ENCODE results near the gene C1orf159.
"Not testable (repeated sequence)": the region's sequence is repeated elsewhere in the genome, so short reads cannot be mapped to it uniquely, and the experiment has no call there.

The C1orf159 gene

GRCh38 chr1:1115786-1116700, at the start of gene C1orf159:
TSS of gene C1orf159 (minus strand) at chr1:1116089. CDS start at chr1:1091543, 24,546 bp downstream.
- DNase-seq = peak; percentile 95 to 98

DNA sequence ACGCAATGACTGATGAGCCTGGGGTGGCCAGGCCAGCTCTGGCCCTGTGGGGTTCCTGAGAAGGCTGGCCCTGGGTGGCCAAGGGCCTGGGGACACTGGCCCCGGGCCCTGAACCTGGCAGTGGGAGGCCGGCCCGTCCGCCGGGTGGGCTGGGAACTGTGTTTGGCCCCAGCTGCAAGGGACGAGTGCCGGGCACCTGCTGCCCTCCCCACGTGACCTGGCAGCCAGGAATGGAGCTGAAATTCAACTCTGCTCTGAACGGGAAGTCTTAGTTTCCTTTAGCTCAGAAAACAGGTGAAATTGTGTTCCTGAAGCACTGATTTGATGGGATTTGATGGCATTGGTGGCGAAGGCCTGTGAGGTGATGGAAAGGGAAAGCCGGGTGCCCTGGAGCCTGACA, 49.6 kb upstream of the C1orf159 start:
- DNase-seq = no peak

GRCh38 chr1:1164701-1165451, 49.0 kb upstream of the C1orf159 start:
- no peak for DNase-seq

DNA sequence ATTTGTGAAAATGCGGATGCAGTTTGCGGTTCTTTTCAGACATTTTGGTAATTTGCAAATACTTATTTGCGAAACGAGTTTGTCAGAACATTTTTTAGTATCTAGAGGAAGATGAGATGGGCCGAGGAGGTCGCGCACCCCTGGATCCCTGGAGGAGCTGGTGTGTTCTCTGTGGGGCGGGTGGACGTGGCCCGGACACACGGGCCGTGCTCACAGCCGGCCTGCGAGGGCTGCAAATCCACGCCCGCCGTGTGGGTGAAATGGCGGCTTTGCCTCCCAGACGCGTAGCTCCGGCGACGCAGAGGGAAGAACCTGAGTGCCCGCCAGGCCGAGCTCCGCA, 48.4 kb upstream of the C1orf159 start:
- DNase-seq = no peak

DNA sequence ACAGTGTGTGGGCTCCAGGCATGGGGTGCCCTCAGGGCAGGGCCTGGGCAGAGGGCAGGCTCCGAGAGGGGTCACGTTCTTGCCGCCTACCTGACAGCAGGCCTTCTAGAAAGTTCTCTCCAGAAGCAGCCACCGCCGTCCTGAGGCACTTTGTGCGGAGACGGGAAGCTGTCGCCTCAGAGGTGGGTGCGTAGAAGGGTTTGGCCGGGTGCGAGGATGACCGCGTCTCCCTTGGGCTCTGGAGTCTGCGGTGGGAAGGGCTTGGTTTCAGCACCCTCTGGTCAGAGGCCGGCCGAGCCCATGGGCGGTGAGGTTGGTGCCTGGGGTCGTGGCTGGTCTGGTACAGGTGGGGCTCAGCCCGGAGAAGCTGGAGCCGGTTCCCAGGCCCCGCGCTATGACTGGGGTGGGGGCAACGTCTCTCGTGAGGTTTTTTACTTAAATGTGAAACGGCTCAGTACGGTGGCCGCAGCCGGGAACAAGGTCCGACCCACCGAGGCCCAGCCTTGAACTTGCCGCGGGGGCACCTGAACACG, 47.7 kb upstream of the C1orf159 start:
- no peak for DNase-seq

DNA sequence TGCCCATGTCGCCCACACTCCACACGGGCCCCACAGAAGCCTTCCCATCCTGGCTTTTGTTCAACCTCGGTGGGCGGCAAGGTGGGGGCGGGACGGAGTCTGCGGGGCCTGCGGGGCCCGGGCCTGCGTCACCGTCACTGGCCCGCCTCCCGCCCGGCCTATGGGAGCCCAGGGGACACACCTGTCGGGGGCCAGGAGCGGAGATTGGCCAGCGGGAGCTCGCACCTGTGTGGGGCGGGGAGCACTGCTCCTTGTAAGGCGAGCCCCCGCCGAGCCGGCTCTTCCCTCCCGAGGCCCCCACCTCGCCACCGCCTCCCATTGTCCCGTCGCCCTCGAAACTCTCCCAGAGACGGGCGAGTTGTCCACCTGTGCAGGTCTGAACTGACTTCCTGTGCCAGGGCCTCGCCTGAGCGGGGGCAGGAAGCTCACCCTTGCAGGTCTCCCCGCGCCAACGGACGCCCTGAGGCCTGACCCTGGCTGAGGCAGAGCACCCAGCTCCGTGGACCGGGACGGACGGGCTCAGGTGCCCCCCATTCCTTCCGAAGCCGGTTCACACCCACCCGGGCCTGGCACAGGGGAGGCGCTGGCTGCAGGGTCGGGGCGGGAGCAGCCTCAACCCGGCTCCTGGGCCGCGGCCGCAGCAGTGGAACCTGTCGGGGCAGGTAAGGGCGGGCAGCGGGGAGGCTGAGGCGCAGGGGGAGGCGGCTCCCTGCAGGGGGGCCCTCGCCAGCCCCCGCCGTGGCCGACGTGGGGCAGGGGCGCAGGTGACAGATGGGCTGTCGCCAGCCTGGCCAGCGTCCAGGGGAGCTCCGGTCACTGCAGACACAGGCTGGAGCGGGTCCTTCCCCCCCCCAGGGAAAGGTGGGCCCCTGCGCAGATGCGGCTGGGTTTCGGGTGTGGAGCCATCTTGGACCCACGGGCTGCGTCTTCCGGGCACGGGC, 47.0 kb upstream of the C1orf159 start:
- no peak for DNase-seq

GRCh38 chr1:1161683-1162079, 45.8 kb upstream of the C1orf159 start:
- no peak for DNase-seq

- DNase-seq = no peak
Measured at GRCh38 chr1:1161078-1161682, 45.3 kb upstream of the C1orf159 start.

DNA sequence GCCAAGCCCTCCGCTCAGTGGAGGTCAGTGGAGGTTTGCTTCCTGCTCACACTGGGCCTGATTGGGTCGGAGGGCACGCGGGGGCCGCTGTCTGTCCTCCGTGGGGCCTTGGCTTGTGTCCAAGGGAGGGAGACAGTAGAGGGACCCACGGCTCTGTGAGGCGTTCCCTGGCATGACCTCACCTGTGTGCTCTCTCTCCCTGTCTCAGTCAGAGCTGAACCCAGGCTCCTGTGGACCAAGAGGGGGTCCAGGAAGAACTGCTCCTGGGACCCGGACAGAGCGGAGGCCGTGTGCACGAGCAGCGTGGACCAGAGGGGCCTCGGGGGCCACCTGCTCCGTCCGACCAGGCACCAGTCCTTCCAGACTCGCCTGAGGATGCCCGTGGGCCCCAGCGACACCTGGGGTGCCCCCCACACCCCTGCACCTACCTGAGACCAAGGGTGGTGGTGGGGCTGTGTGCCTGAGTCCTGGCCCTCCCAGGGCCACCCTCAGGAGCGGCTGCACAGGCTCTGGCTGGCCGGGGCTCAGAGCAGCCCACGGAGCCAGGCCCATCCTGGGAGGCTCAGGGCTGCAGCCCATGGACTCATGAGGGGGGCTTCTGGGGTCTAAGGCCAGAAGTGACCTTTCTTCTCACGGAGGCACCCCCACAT, 44.5 kb upstream of the C1orf159 start:
- DNase-seq = no peak

GRCh38 chr1:1157914-1158710, 42.2 kb upstream of the C1orf159 start:
- peak; percentile 20 to 31 for DNase-seq

DNA sequence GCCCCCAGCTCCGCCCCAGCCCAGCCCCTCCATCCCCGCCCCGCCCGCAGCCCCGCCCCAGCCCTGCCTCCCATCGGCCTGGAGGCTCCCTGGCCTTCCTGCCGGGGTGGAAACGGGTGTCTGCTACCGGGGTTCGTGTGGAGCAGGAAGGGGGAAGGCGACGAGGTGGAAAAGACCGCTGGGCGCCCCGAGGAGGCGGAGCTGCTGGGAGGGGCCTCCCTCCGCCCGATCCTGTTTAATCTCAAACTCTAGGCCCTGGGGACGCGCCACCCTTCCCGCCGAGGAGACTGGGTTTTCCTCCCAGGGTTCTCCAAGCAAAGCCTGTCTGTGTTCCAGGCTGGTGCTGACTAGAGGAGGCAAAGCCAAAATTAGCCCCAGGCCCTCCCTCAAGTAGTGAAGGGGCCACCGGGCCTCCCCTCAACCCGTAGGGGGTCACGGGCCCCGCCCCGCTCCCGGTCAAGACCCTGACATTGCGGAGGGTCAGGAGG, 41.6 kb upstream of the C1orf159 start:
- peak; percentile 87 to 90 for DNase-seq

DNA sequence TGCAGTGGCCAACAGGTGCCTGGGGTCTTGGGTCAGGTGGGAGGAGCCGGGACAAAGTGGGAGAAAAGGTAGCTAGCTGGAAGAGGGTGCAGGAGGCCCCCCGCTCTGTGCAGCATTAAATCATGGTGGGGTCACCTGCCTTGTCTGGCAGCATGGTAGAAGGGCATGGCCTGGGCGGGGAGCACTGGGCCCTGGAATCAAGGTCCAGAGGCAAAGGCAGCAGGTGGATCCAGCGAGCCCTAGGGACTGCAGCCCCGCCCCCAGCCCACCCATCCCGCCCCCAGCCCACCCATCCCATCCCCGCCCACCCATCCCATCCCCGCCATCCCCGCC, 41.1 kb upstream of the C1orf159 start:
- no peak for DNase-seq

GRCh38 chr1:1156140-1157032, 40.5 kb upstream of the C1orf159 start:
- no peak for DNase-seq

DNA sequence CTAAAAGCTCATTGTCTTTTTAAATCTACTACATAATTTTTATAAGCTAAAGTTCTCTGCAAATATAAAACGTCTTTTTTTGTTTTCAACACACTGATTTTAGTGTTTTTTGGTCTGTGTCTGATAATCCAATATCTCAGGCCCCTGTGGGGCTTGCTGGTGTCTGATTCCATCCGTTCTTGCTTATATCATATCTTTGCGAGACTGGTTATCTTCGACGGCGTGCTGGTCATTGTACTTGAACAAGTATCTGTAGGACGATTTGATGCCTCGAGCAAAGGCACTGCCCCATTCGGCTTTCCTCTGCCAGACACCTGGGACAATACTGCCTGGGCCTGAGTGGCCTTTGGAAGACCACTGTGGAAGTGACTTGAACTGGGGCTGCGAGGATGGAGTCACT, 39.4 kb upstream of the C1orf159 start:
- DNase-seq = no peak

DNA sequence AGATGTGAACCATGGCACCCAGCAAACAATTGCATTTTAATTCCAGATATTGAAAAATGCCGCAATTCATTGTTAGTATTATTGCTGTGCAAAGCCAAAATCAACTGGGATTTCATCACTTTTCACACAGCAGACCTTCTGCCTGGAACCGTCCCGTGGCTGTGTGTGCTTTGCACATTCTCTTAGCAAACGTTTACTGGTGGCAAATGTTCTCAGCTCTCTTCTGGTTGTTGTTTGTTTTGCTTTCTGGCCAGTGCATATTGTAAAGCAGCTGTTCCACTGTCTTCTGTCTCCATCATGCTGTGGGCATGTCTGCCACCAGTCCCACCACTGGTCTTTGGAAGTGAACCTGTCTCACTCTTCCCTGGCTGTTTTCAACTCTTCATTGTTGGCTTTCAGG, 38.0 kb upstream of the C1orf159 start:
- no peak for DNase-seq

DNA sequence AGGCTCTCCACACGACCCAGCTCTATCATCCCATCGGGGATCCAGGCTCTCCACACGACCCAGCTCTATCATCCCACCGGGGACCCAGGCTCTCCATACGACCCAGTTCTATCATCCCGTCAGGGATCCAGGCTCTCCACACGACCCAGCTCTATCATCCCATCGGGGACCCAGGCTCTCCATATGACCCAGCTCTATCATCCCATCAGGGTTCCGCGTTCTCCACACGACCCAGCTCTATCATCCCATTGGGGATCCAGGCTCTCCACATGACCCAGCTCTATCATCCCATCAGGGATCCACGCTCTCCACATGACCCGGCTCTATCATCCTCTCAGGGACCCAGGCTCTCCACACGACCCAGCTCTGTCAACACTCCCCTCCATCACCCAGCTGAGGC, 37.3 kb upstream of the C1orf159 start:
- DNase-seq = not testable (repeated sequence)

DNA sequence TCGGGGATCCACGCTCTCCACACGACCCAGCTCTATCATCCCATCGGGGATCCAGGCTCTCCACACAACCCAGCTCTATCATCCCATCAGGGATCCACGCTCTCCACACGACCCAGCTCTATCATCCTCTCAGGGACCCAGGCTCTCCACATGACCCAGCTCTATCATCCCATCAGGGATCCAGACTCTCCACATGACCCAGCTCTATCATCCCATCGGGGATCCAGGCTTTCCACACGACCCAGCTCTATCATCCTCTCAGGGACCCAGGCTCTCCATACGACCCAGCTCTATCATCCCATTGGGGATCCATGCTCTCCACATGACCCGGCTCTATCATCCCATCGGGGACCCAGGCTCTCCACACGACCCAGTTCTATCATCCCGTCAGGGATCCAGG, 36.5 kb upstream of the C1orf159 start:
- DNase-seq = not testable (repeated sequence)

GRCh38 chr1:1151306-1151705, 35.4 kb upstream of the C1orf159 start:
- DNase-seq = no peak

DNA sequence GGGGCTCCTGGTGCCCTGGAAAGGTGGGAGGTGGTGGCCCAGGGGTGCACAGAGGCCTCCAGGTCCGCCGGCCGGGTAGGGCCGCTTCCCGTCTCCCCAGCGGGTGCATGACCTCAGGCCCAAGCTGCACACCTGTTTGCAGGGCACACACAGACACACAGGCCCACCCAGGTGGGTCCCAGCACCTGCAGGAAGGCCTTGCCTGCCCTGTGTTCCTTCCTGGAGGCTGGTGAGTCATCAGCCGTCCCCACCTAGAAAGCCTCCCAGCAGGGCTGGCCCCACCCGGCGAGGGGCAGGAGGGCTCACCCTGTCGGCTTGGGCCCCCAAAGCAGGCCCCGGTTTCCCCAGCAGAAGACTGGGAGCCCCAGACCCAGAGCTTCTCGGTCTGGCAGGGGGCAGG, 34.2 kb upstream of the C1orf159 start:
- no peak for DNase-seq

- no peak for DNase-seq
Measured at GRCh38 chr1:1149416-1149815, 33.5 kb upstream of the C1orf159 start.
